ENCODE data around the gene GRM2. TPM values are rescaled to one million over a fixed set of nuclear protein-coding genes. Genes with fewer than 3 reads are reported as not detected.

Gene GRM2
- total RNA-seq, 1 experiment from 2014 or later = 0.13 TPM

- H3F3A ChIP-seq (ENCODE audit: insufficient read depth, low read depth) = no peaks in the 10 kb centered on the region
- H3K9me2 ChIP-seq (ENCODE audit: insufficient read depth) = no peaks in the 10 kb centered on the region
- no peaks in the 10 kb centered on the region for H3K4me1 ChIP-seq (replicated peaks; ENCODE audit: insufficient read depth)
- no peak for DNase-seq
- no peaks in the 10 kb centered on the region for H3K27me3 ChIP-seq (ENCODE audit: insufficient read depth, low read depth)
- no TSS peak for BruUV-seq (replicated peaks)
- TF ChIP-seq EZH2 (IDR thresholded peaks at IDR 0.05; ENCODE audit: low read depth) = no peak
- TF ChIP-seq, protein P1, sequence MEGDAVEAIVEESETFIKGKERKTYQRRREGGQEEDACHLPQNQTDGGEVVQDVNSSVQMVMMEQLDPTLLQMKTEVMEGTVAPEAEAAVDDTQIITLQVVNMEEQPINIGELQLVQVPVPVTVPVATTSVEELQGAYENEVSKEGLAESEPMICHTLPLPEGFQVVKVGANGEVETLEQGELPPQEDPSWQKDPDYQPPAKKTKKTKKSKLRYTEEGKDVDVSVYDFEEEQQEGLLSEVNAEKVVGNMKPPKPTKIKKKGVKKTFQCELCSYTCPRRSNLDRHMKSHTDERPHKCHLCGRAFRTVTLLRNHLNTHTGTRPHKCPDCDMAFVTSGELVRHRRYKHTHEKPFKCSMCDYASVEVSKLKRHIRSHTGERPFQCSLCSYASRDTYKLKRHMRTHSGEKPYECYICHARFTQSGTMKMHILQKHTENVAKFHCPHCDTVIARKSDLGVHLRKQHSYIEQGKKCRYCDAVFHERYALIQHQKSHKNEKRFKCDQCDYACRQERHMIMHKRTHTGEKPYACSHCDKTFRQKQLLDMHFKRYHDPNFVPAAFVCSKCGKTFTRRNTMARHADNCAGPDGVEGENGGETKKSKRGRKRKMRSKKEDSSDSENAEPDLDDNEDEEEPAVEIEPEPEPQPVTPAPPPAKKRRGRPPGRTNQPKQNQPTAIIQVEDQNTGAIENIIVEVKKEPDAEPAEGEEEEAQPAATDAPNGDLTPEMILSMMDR (conservative IDR thresholded peaks at IDR 0.05) = no peak
- H3K9me3 ChIP-seq (ENCODE audit: insufficient read depth, low read depth) = no peaks in the 10 kb centered on the region
- H4K20me1 ChIP-seq (ENCODE audit: insufficient read depth) = no peaks in the 10 kb centered on the region
- H3K79me2 ChIP-seq (ENCODE audit: low read depth) = no peaks in the 10 kb centered on the region
- H3K27ac ChIP-seq = no peak overlapping the region
- no peaks in the 10 kb centered on the region for H3K36me3 ChIP-seq (ENCODE audit: low read depth)
- ChIA-PET CTCF (no interaction called here), POLR2A (ENCODE audit: unreplicated experiment) (no interaction called here)
- H2AFZ ChIP-seq = no peak overlapping the region
- no peak overlapping the region for H3K4me2 ChIP-seq
- H3K4me3 ChIP-seq = no peak overlapping the region
- intact Hi-C loops (cut with micrococcal nuclease; ENCODE audit: unreplicated experiment) = no loop called here
Observed at GRCh38 chr3:51711352-51712037, 4.6 kb downstream of the GRM2 start.

GRCh38 chr3:51712038-51712420, 5.2 kb downstream of the GRM2 start:
- Histone ChIP-seq H3K27ac (no peak overlapping the region), H3K36me3 (ENCODE audit: low read depth) (no peaks in the 10 kb centered on the region), H3K4me3 (no peak overlapping the region), H3K4me2 (no peak overlapping the region), H4K20me1 (ENCODE audit: insufficient read depth) (no peaks in the 10 kb centered on the region), H3K4me1 (replicated peaks; ENCODE audit: insufficient read depth) (no peaks in the 10 kb centered on the region), H3K79me2 (ENCODE audit: low read depth) (no peaks in the 10 kb centered on the region), H3F3A (ENCODE audit: insufficient read depth, low read depth) (no peaks in the 10 kb centered on the region), H3K9me2 (ENCODE audit: insufficient read depth) (no peaks in the 10 kb centered on the region), H3K9me3 (ENCODE audit: insufficient read depth, low read depth) (no peaks in the 10 kb centered on the region), H2AFZ (no peak overlapping the region), H3K27me3 (ENCODE audit: insufficient read depth, low read depth) (no peaks in the 10 kb centered on the region)
- POLR2A ChIA-PET (ENCODE audit: unreplicated experiment) = no interaction called here
- TF ChIP-seq EZH2 (IDR thresholded peaks at IDR 0.05; ENCODE audit: low read depth) = no peak
- TF ChIP-seq, protein P1 (conservative IDR thresholded peaks at IDR 0.05) = no peak
- CTCF ChIA-PET = no interaction called here
- DNase-seq = no peak
- BruUV-seq (replicated peaks) = no TSS peak
- intact Hi-C loops (cut with micrococcal nuclease; ENCODE audit: unreplicated experiment) = no loop called here

DNA sequence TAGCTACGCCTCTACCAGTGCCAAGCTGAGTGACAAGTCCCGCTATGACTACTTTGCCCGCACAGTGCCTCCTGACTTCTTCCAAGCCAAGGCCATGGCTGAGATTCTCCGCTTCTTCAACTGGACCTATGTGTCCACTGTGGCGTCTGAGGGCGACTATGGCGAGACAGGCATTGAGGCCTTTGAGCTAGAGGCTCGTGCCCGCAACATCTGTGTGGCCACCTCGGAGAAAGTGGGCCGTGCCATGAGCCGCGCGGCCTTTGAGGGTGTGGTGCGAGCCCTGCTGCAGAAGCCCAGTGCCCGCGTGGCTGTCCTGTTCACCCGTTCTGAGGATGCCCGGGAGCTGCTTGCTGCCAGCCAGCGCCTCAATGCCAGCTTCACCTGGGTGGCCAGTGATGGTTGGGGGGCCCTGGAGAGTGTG, 5.7 kb downstream of the GRM2 start:
- H2AFZ ChIP-seq = no peak overlapping the region
- H3K4me3 ChIP-seq = no peak overlapping the region
- H4K20me1 ChIP-seq (ENCODE audit: insufficient read depth) = no peaks in the 10 kb centered on the region
- H3K4me1 ChIP-seq (replicated peaks; ENCODE audit: insufficient read depth) = no peaks in the 10 kb centered on the region
- DNase-seq = no peak
- intact Hi-C loops (cut with micrococcal nuclease; ENCODE audit: unreplicated experiment) = no loop called here
- BruUV-seq (replicated peaks) = no TSS peak
- TF ChIP-seq, protein P1 (conservative IDR thresholded peaks at IDR 0.05) = no peak
- TF ChIP-seq EZH2 (IDR thresholded peaks at IDR 0.05; ENCODE audit: low read depth) = no peak
- H3K36me3 ChIP-seq (ENCODE audit: low read depth) = no peaks in the 10 kb centered on the region
- no peak overlapping the region for H3K27ac ChIP-seq
- ChIA-PET POLR2A (ENCODE audit: unreplicated experiment) (no interaction called here), CTCF (no interaction called here)
- no peaks in the 10 kb centered on the region for H3K27me3 ChIP-seq (ENCODE audit: insufficient read depth, low read depth)
- no peaks in the 10 kb centered on the region for H3F3A ChIP-seq (ENCODE audit: insufficient read depth, low read depth)
- no peak overlapping the region for H3K4me2 ChIP-seq
- no peaks in the 10 kb centered on the region for H3K79me2 ChIP-seq (ENCODE audit: low read depth)
- no peaks in the 10 kb centered on the region for H3K9me3 ChIP-seq (ENCODE audit: insufficient read depth, low read depth)
- H3K9me2 ChIP-seq (ENCODE audit: insufficient read depth) = no peaks in the 10 kb centered on the region

All from PC-9 (cell line).